SH-SY5Y (cell line): ENCODE measurements around the gene UBP1.

Experiments used
- GATA2 ChIP-seq: IDR thresholded peaks from 2 replicates; pipeline ENCODE4 v1.6.1; 2011; ENCODE audit warnings: mild to moderate bottlenecking, low read depth, low read length
- GATA3 ChIP-seq: IDR thresholded peaks from 2 replicates; pipeline ENCODE4 v1.6.1; 2011; ENCODE audit warnings: low read depth, mild to moderate bottlenecking, low read length, moderate library complexity

GRCh38 chr3:33363113-33363800, 76.9 kb downstream of the UBP1 start:
- no peak for TF ChIP-seq GATA3
- no peak for TF ChIP-seq GATA2
